OCI-LY3 (cell line): Measurements from ENCODE around the gene FGF2.

Source experiments
- EZH2phosphoT487 ChIP-seq: fragments of 200-600 bp; shearing (Covaris generic); IDR thresholded peaks from 2 replicates; pipeline ENCODE4 v1.6.1; 2018; ENCODE audit warnings: antibody characterized with exemption, mixed run types, low read depth
- TF ChIP-seq, protein P1 (sequence below): fragments of 200-600, 300-600 bp; sonication (generic); IDR thresholded peaks from 2 replicates; pipeline ENCODE4 v1.5.1; 2014; ENCODE audit warnings: antibody characterized with exemption, low read length, low read depth

DNA sequence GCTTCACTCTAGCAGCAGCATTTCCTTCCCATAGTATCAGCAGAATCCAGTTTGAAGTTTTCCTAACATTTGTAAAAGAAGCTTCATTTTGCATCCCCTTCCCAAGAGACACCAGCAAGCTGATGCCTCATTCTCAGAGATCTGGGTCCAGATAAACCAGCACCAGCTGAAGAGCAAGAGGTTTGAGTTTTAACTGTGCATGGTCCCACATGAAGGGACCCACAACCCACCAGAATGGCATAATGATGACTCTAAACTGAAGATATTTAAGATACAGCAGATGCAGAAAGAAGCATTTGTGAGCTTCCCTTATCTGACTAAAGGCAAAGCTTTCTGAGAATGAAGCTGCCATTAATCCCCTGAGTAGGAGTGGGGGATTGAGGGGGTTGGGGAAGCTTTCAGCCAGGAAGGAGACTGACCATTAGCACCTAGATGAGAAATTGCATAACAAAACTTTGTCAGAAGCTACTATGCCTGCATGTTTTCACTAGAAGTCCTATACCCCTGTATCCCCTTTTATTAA, 77.2 kb downstream of the FGF2 start:
- TF ChIP-seq, protein P1, sequence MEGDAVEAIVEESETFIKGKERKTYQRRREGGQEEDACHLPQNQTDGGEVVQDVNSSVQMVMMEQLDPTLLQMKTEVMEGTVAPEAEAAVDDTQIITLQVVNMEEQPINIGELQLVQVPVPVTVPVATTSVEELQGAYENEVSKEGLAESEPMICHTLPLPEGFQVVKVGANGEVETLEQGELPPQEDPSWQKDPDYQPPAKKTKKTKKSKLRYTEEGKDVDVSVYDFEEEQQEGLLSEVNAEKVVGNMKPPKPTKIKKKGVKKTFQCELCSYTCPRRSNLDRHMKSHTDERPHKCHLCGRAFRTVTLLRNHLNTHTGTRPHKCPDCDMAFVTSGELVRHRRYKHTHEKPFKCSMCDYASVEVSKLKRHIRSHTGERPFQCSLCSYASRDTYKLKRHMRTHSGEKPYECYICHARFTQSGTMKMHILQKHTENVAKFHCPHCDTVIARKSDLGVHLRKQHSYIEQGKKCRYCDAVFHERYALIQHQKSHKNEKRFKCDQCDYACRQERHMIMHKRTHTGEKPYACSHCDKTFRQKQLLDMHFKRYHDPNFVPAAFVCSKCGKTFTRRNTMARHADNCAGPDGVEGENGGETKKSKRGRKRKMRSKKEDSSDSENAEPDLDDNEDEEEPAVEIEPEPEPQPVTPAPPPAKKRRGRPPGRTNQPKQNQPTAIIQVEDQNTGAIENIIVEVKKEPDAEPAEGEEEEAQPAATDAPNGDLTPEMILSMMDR, result no peak
- no peak for TF ChIP-seq EZH2phosphoT487
